HG02571 (cell line): ENCODE results near the gene TREML1.
"Not testable (repeated sequence)": the region's sequence is repeated elsewhere in the genome, so short reads cannot be mapped to it uniquely, and the experiment has no call there.

Experiments used
- ATAC-seq: cut with Tn5 transposase; IDR thresholded peaks from one replicate; pipeline ENCODE4 v1.9.1; 2021; ENCODE audit warnings: mild to moderate bottlenecking, moderate library complexity; ENCODE audit not compliant: unreplicated experiment

Gene TREML1

GRCh38 chr6:41153451-41153850 lies 696 bp downstream of the TREML1 start:
- ATAC-seq: no peak

GRCh38 chr6:41150671-41151070 lies 3.5 kb downstream of the TREML1 start:
- no peak for ATAC-seq

GRCh38 chr6:41147917-41148316 lies 6.2 kb downstream of the TREML1 start:
- no peak for ATAC-seq

- ATAC-seq: no peak
Measured at GRCh38 chr6:41136911-41137310, 17.2 kb downstream of the TREML1 start.

GRCh38 chr6:41135062-41135832 lies 18.9 kb downstream of the TREML1 start:
- ATAC-seq: no peak

- ATAC-seq: no peak
Measured at GRCh38 chr6:41132254-41132653, 21.9 kb downstream of the TREML1 start.

GRCh38 chr6:41125282-41125681 lies 28.9 kb downstream of the TREML1 start:
- no peak for ATAC-seq

- ATAC-seq: no peak
Measured at GRCh38 chr6:41122918-41123317, 31.2 kb downstream of the TREML1 start.

- ATAC-seq: no peak
Measured at GRCh38 chr6:41122373-41122772, 31.8 kb downstream of the TREML1 start.

GRCh38 chr6:41120058-41120457 lies 34.1 kb downstream of the TREML1 start:
- ATAC-seq: no peak

GRCh38 chr6:41119508-41119907 lies 34.6 kb downstream of the TREML1 start:
- no peak for ATAC-seq

GRCh38 chr6:41115027-41115426 lies 39.1 kb downstream of the TREML1 start:
- not testable (repeated sequence) for ATAC-seq

- no peak for ATAC-seq
Measured at GRCh38 chr6:41111017-41111416, 43.1 kb downstream of the TREML1 start.

GRCh38 chr6:41103847-41104246 lies 50.3 kb downstream of the TREML1 start:
- ATAC-seq: no peak

- ATAC-seq: no peak
Measured at GRCh38 chr6:41100871-41101287, 53.3 kb downstream of the TREML1 start.
